ENCODE data around the gene TBL1XR1. TPM values are rescaled to one million over a fixed set of nuclear protein-coding genes. Genes with fewer than 3 reads are reported as not detected.

The TBL1XR1 gene
- total RNA-seq, 1 experiment from 2014 or later, result 180 TPM

- H3K4me3 ChIP-seq (replicated peaks in 1 of 2; ENCODE audit: low read depth in 1 of 2, low read length in 2 of 2), result no peak overlapping the region
- no peaks in the 10 kb centered on the region for H3K9me2 ChIP-seq (ENCODE audit: insufficient read depth)
- H3K4me2 ChIP-seq (ENCODE audit: low read length), result no peak overlapping the region
- H3K36me3 ChIP-seq (ENCODE audit: control insufficient read depth in 1 of 2, insufficient read depth in 2 of 2, low read length in 2 of 2), result no peaks in the 10 kb centered on the region
- H2AFZ ChIP-seq (ENCODE audit: low read depth, low read length, poor library complexity, severe bottlenecking), result no peak overlapping the region
- no peaks in the 10 kb centered on the region for H4K20me1 ChIP-seq (ENCODE audit: insufficient read depth)
- H3K9ac ChIP-seq (ENCODE audit: low read length), result no peak overlapping the region
- TF ChIP-seq SP1 (IDR thresholded peaks at IDR 0.05; ENCODE audit: low read depth), result no peak
- TF ChIP-seq RAD21 (IDR thresholded peaks at IDR 0.05; ENCODE audit: low read depth), result no peak
- TF ChIP-seq YY1 (IDR thresholded peaks at IDR 0.05; ENCODE audit: extremely low read depth, insufficient replicate concordance, low read depth, low read length), result no peak
- TF ChIP-seq ATF3 (IDR thresholded peaks at IDR 0.05), result no peak
- no peak for TF ChIP-seq POLR2A (IDR thresholded peaks at IDR 0.05; ENCODE audit: borderline replicate concordance, extremely low read depth, insufficient read depth, insufficient read length)
- TF ChIP-seq MAX (IDR thresholded peaks at IDR 0.05), result no peak
- no peak for TF ChIP-seq ZBTB33 (IDR thresholded peaks at IDR 0.05; ENCODE audit: extremely low read depth, insufficient replicate concordance, low read length)
- TF ChIP-seq EGR1 (IDR thresholded peaks at IDR 0.05; ENCODE audit: low read depth), result no peak
- no peak for TF ChIP-seq CTCF (IDR thresholded peaks at IDR 0.05 in 2 of 3, conservative IDR thresholded peaks at IDR 0.05 in 1 of 3; ENCODE audit: borderline replicate concordance in 1 of 3, insufficient read depth in 1 of 3, low read depth in 2 of 3, low read length in 2 of 3)
- no peak for TF ChIP-seq ELF1 (IDR thresholded peaks at IDR 0.05; ENCODE audit: borderline replicate concordance, low read depth)
- no peak for TF ChIP-seq EZH2phosphoT487 (IDR thresholded peaks at IDR 0.05; ENCODE audit: borderline replicate concordance)
- no peak for TF ChIP-seq FOSL1 (IDR thresholded peaks at IDR 0.05; ENCODE audit: low read depth)
- TF ChIP-seq SIN3A (IDR thresholded peaks at IDR 0.05; ENCODE audit: low read depth), result no peak
- no peak for TF ChIP-seq SRF (IDR thresholded peaks at IDR 0.05; ENCODE audit: low read depth)
- TF ChIP-seq JUND (IDR thresholded peaks at IDR 0.05), result no peak
- no peak for TF ChIP-seq CEBPB (IDR thresholded peaks at IDR 0.05; ENCODE audit: low read depth)
- TF ChIP-seq REST (IDR thresholded peaks at IDR 0.05; ENCODE audit: low read depth), result no peak
- no peak for TF ChIP-seq ZFX (IDR thresholded peaks at IDR 0.05)
- H3K79me2 ChIP-seq (ENCODE audit: insufficient read depth, low read length), result peaks cover under 1% of the 10 kb centered on the region; the same call in 1 of the 2 replicates
- CTCF ChIA-PET, result no interaction called here
- H3K9me3 ChIP-seq (ENCODE audit: control insufficient read depth in 1 of 2, insufficient read depth in 1 of 2, low read depth in 1 of 2, low read length in 2 of 2), result no peaks in the 10 kb centered on the region
- POLR2A ChIA-PET, result no interaction called here
- intact Hi-C loops (cut with micrococcal nuclease), result no loop called here
- no peaks in the 10 kb centered on the region for H3K27me3 ChIP-seq (ENCODE audit: insufficient read depth, low read length)
- RAD21 ChIA-PET (ENCODE audit: low non-redundant PET in 1 of 2, low total read pairs in 2 of 2, uncharacterized antibody in 2 of 2, unreplicated experiment in 2 of 2), result no interaction called here
- DNase-seq (ENCODE audit: low read depth, low spot score) (no peak), ATAC-seq (no peak)
- no TSS peak for BruUV-seq (replicated peaks)
- no peak overlapping the region for H3K27ac ChIP-seq (ENCODE audit: low read depth, low read length)
- peaks cover 17 to 24% of the 10 kb centered on the region in 2 experiments for H3K4me1 ChIP-seq (ENCODE audit: control insufficient read depth in 1 of 2, insufficient read depth in 2 of 2, low read length in 2 of 2)
Observed at GRCh38 chr3:177201700-177202397, 4.6 kb upstream of the TBL1XR1 start.

Data from HCT116 (cell line).